Measurements from ENCODE around the gene RASSF3. TPM values are rescaled to one million over a fixed set of nuclear protein-coding genes. Genes with fewer than 3 reads are reported as not detected.

RASSF3 gene
- total and polyA plus RNA-seq, 2 of the 13 experiments (the other 11 are each of a cell fraction or from before 2014, with no cell fraction given) = 15.5 to 16.0 TPM

- TF ChIP-seq ZNF12 (CRISPR knock-in tag; IDR thresholded peaks at IDR 0.05) = no peak
- 0 out of 2 replicates have a peak, but pooled peaks have one; percentile 39 for TF ChIP-seq RNF2 (conservative IDR thresholded peaks at IDR 0.05; ENCODE audit: low read depth)
- TF ChIP-seq KDM3A (CRISPR knock-in tag; IDR thresholded peaks at IDR 0.05; ENCODE audit: low read depth) = no peak
- no peak for TF ChIP-seq CERS6 (CRISPR knock-in tag; IDR thresholded peaks at IDR 0.05)
- no peak for TF ChIP-seq GATAD1 (CRISPR knock-in tag; IDR thresholded peaks at IDR 0.05)
- no peak for TF ChIP-seq RORA (CRISPR knock-in tag; IDR thresholded peaks at IDR 0.05)
- no peak for TF ChIP-seq MAFF (IDR thresholded peaks at IDR 0.05; ENCODE audit: low read depth, low read length)
- peak; percentile 58; the same call in 1 of the 2 replicates for TF ChIP-seq PRDM10 (CRISPR knock-in tag; IDR thresholded peaks at IDR 0.05; ENCODE audit: low read depth)
- TF ChIP-seq PTBP1 (IDR thresholded peaks at IDR 0.05; ENCODE audit: low read depth, low read length, poor library complexity, severe bottlenecking) = no peak
- no peak for TF ChIP-seq MTERF4 (CRISPR knock-in tag; IDR thresholded peaks at IDR 0.05)
- no peak for TF ChIP-seq MNT (IDR thresholded peaks at IDR 0.05)
- TF ChIP-seq ARNTL (CRISPR knock-in tag; IDR thresholded peaks at IDR 0.05) = no peak
- TF ChIP-seq ZNF704 (CRISPR knock-in tag; IDR thresholded peaks at IDR 0.05; ENCODE audit: borderline replicate concordance) = no peak
- TF ChIP-seq PRDM4 (CRISPR knock-in tag; IDR thresholded peaks at IDR 0.05; ENCODE audit: borderline replicate concordance) = no peak
- peak; percentile 50; the same call in 1 of the 2 replicates for TF ChIP-seq TFAP4 (IDR thresholded peaks at IDR 0.05; ENCODE audit: borderline replicate concordance, low read depth)
- no peak for TF ChIP-seq NAIF1 (CRISPR knock-in tag; IDR thresholded peaks at IDR 0.05; ENCODE audit: borderline replicate concordance)
- TF ChIP-seq TEAD3 (CRISPR knock-in tag; optimal IDR thresholded peaks at IDR 0.05; ENCODE audit: borderline replicate concordance) = peak; percentile 16
Measured at GRCh38 chr12:64583771-64584421, 26.4 kb upstream of the RASSF3 start (continued).

All from HepG2 (cell line).